ENCODE results near the gene KLHL17.

DNA sequence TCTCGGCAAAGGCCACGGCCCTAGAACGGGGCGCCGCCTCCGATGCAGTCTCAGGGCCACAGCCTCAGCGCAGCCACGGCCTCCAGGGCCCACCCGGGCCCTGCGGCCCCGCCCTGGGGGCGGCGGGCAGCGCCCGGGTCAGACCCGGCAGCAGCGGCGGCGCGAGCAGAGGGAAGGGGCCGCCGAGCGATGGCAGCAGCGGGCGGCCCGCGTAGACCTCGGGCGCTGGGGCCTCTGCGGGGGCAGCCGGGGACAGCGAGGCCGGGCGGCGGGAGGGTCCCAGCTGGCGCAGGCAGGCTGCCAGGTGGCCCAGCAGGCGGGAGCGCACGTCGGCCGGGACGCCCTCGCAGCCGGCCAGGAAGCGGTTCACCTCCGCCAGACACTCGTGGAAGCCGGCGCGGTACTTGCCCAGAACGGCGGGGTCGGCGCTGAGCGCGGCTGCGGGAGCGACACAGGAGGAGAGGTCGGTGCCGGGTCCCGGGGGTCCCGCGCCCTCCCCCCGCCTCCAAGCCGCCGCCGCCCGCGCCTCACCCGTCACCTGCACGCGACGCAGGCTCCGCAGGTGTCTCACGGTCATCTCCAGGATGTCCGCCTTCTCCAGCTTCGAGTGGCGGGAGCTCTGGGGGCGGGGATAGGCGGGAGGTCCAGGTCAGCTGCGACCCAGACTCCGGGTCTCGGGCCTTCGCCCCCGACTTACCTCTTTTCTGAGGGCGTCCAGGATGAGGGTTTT is 38.8 kb downstream of the KLHL17 start:
- TF ChIP-seq POLR2A (IDR thresholded peaks at IDR 0.05; ENCODE audit: low read length) (no peak), GATA1 (IDR thresholded peaks at IDR 0.05; ENCODE audit: low read depth, low read length) (no peak)

All from erythroblast (primary cell).